Activated CD4-positive, alpha-beta T cell treated with anti-CD3 and anti-CD28 coated beads, Interleukin-10, Interleukin-2, amounts not matched to agents 100 ng/mL and 50 ng/mL, durations not matched to agents 16 hours and 8 hours (primary cell): ENCODE measurements around the gene AMER3.
A peak's percentile ranks its signal among the peaks of the same experiment; 100 is the strongest.

Experiments used
- DNase-seq: peaks from one replicate; pipeline ENCODE4 v3.0.0-alpha.2; 2020

The AMER3 gene

GRCh38 chr2:130785466-130786055 is 30.2 kb downstream of the AMER3 start:
- DNase-seq: no peak

- no peak for DNase-seq
Observed at GRCh38 chr2:130786076-130786475, 30.7 kb downstream of the AMER3 start.

- DNase-seq: no peak
Observed at GRCh38 chr2:130787841-130788240, 32.5 kb downstream of the AMER3 start.

GRCh38 chr2:130790312-130790711 is 35.0 kb downstream of the AMER3 start:
- no peak for DNase-seq

- DNase-seq: no peak
Observed at GRCh38 chr2:130790804-130791616, 35.7 kb downstream of the AMER3 start.

GRCh38 chr2:130791617-130791939 is 36.2 kb downstream of the AMER3 start:
- DNase-seq: no peak

GRCh38 chr2:130795431-130795830 is 40.1 kb downstream of the AMER3 start:
- no peak for DNase-seq

- DNase-seq: peak; percentile 22
Observed at GRCh38 chr2:130796290-130796689, 41.0 kb downstream of the AMER3 start.

- DNase-seq: peak; percentile 94
Observed at GRCh38 chr2:130797493-130798435, 42.4 kb downstream of the AMER3 start.

- no peak for DNase-seq
Observed at GRCh38 chr2:130798472-130799218, 43.3 kb downstream of the AMER3 start.

GRCh38 chr2:130799295-130799694 is 44.0 kb downstream of the AMER3 start:
- DNase-seq: no peak

- no peak for DNase-seq
Observed at GRCh38 chr2:130805613-130806012, 50.3 kb downstream of the AMER3 start.

- no peak for DNase-seq
Observed at GRCh38 chr2:130806370-130806769, 51.0 kb downstream of the AMER3 start.

GRCh38 chr2:130807659-130808385 is 52.5 kb downstream of the AMER3 start:
- no peak for DNase-seq

- DNase-seq: no peak
Observed at GRCh38 chr2:130808482-130809268, 53.3 kb downstream of the AMER3 start.

- DNase-seq: no peak
Observed at GRCh38 chr2:130810490-130810889, 55.1 kb downstream of the AMER3 start.

- no peak for DNase-seq
Observed at GRCh38 chr2:130813722-130814121, 58.4 kb downstream of the AMER3 start.

GRCh38 chr2:130814931-130815680 is 59.8 kb downstream of the AMER3 start:
- no peak for DNase-seq
